Mammary epithelial cell (primary cell): ENCODE measurements around the gene GNG13.

Experiments used
- EZH2 ChIP-seq: IDR thresholded peaks from 2 replicates; pipeline ENCODE4 v1.6.1; 2012; ENCODE audit warnings: low read length, inconsistent platforms, borderline replicate concordance
- TF ChIP-seq, protein P1 (sequence below), 2 donors: IDR thresholded peaks in 1 of 2; conservative IDR thresholded peaks in 1 of 2; 2 replicates each; pipeline ENCODE4 v1.5.1; 2011 to 2012; ENCODE audit warnings: inconsistent platforms in 2 of 2, low read length in 2 of 2, mild to moderate bottlenecking in 2 of 2, control low read depth in 1 of 2, low read depth in 1 of 2; ENCODE audit not compliant: insufficient read depth in 1 of 2; ENCODE audit errors: extremely low read depth in 1 of 2

DNA sequence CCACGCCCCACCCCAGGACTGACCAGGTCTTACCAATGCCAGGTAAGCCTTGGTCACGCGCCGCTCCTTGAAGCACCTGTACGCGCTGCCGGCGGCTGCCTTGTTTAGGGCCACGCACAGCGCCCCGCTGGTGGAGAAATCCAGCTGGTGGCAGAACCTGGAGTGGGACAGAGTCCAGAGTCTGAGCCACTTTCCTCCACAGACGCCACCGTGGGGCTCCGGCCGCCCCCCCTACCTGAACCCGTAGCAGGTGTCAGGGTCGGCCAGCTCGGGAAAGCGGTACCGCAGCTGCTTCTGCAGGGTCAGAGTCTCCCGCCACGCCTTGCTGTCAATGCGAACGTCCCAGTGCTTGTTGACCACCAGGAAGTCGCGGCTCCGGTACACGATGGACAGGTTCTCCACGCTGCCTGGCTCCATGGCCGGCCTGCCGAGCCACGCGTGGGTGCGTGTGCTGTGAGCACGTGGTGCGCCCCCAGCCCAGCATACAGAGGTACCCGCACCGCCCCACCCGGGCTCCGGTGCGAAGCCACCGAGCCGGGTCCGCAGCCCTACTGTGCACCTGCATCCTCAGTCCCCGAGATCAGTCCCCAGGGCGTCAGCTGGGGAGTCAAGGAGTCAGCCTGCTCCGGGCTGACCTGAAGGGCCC lies 13.1 kb downstream of the GNG13 start:
- TF ChIP-seq, protein P1, sequence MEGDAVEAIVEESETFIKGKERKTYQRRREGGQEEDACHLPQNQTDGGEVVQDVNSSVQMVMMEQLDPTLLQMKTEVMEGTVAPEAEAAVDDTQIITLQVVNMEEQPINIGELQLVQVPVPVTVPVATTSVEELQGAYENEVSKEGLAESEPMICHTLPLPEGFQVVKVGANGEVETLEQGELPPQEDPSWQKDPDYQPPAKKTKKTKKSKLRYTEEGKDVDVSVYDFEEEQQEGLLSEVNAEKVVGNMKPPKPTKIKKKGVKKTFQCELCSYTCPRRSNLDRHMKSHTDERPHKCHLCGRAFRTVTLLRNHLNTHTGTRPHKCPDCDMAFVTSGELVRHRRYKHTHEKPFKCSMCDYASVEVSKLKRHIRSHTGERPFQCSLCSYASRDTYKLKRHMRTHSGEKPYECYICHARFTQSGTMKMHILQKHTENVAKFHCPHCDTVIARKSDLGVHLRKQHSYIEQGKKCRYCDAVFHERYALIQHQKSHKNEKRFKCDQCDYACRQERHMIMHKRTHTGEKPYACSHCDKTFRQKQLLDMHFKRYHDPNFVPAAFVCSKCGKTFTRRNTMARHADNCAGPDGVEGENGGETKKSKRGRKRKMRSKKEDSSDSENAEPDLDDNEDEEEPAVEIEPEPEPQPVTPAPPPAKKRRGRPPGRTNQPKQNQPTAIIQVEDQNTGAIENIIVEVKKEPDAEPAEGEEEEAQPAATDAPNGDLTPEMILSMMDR (conservative IDR thresholded peaks at IDR 0.05 in 1 of 2, IDR thresholded peaks at IDR 0.05 in 1 of 2; ENCODE audit: extremely low read depth in 1 of 2, insufficient read depth in 1 of 2, low read depth in 1 of 2, low read length in 2 of 2): no peak
- no peak for TF ChIP-seq EZH2
